Aorta (tissue), 5 donors: ENCODE data around the gene MICAL3. TPM values are rescaled to one million over a fixed set of nuclear protein-coding genes. Genes with fewer than 3 reads are reported as not detected.

Source experiments
- ATAC-seq: fragments of 200-7000 bp; cut with Tn5 transposase; one replicate; pipeline ENCODE4 v1.9.1; 2022; ENCODE audit warnings: moderate library complexity; ENCODE audit not compliant: low FRiP score
- DNase-seq, 2 donors: peaks; one replicate each; pipeline ENCODE4 v3.0.0-alpha.2; 2020
- H3K27ac ChIP-seq, 2 donors: one replicate each; pipeline ENCODE4 v1.5.1; 2013; ENCODE audit warnings: low read length in 2 of 2, mild to moderate bottlenecking in 2 of 2, moderate library complexity in 2 of 2, control low read depth in 1 of 2, inconsistent platforms in 1 of 2, low read depth in 1 of 2
- H3K27me3 ChIP-seq, 2 donors: one replicate each; pipeline ENCODE4 v1.6.1; 2013; ENCODE audit warnings: control low read depth in 1 of 2, low read length in 1 of 2, mild to moderate bottlenecking in 1 of 2, moderate library complexity in 1 of 2; ENCODE audit not compliant: insufficient read depth in 2 of 2, control insufficient read depth in 1 of 2
- H3K36me3 ChIP-seq, 2 donors: one replicate each; pipeline ENCODE4 v1.6.1; 2013; ENCODE audit warnings: control low read depth in 1 of 2, low read length in 1 of 2, mild to moderate bottlenecking in 1 of 2; ENCODE audit not compliant: insufficient read depth in 2 of 2, control insufficient read depth in 1 of 2
- H3K4me1 ChIP-seq, 2 donors: one replicate each; pipeline ENCODE4 v1.6.1; 2013; ENCODE audit warnings: low read length in 2 of 2, control low read depth in 1 of 2, mild to moderate bottlenecking in 1 of 2, moderate library complexity in 1 of 2; ENCODE audit not compliant: insufficient read depth in 2 of 2, control insufficient read depth in 1 of 2
- H3K4me3 ChIP-seq, 2 donors: one replicate each; pipeline ENCODE4 v1.5.1; 2013; ENCODE audit warnings: low read length in 2 of 2, control low read depth in 1 of 2, mild to moderate bottlenecking in 1 of 2
- H3K9me3 ChIP-seq: one replicate; pipeline ENCODE4 v1.6.1; 2013; ENCODE audit warnings: mild to moderate bottlenecking, low read length; ENCODE audit not compliant: control insufficient read depth
- WGBS, 2 donors: extraction: QIAGEN DNeasy Blood & Tissue Kit; methylation state at CpG; one replicate each; pipeline ENCODE4 v1.1.7; 2013; 5-methylcytosine and 5-hydroxymethylcytosine counted together
- intact Hi-C, 2 donors: fragments of 100-400 bp; cut with DNase I; formaldehyde crosslinking; loops; one replicate each; pipeline versions ENCODE4 v1.14.2 to v1.15.0; 2022
- polyA plus RNA-seq, 2 donors: library from polyadenylated mRNA; stranded (reverse); fragments of 200-250 nt; gene quantifications; one replicate each; pipeline ENCODE4 v1.2.3, GENCODE V29; 2013
- total RNA-seq, 2 donors: library from RNA; stranded (reverse); fragmentation: NEBNext Ultra II Directional; extraction: Animal tissue kit (Norgen Biotek cat#: 25700); gene quantifications; one replicate each; pipeline ENCODE4 v1.2.1, GENCODE V29; 2021
- donor health status: healthy with polysubstance abuse.
- donor health status: Bipolar disorder and iron deficiency.
- donor health status: DM: no; HTN: no; CAD: no.
- donor health status: DM: no; HTN: no; CAD: no.
- donor health status: DM: yes; HTN: yes; CAD: no.

MICAL3 gene
- total and polyA plus RNA-seq, 4 donors: 3.9 to 123 (median 64.3) TPM

GRCh38 chr22:17962168-17962567, 62.2 kb downstream of the MICAL3 start:
- no peaks in the 10 kb centered on the region for H3K36me3 ChIP-seq
- no peaks in the 10 kb centered on the region for H3K9me3 ChIP-seq
- 94% methylated on average over 13 of the region's 13 CpGs for WGBS, 2 donors
- DNase-seq (no peak), ATAC-seq (no peak)
- intact Hi-C loops: no loop called here
- no peak overlapping the region for H3K27ac ChIP-seq
- H3K4me3 ChIP-seq: no peak overlapping the region
- H3K27me3 ChIP-seq: no peaks in the 10 kb centered on the region
- H3K4me1 ChIP-seq: no peaks in the 10 kb centered on the region

GRCh38 chr22:17961446-17961729, 63.0 kb downstream of the MICAL3 start:
- DNase-seq (no peak), ATAC-seq (no peak)
- no peak overlapping the region for H3K27ac ChIP-seq
- H3K27me3 ChIP-seq: no peaks in the 10 kb centered on the region
- H3K4me3 ChIP-seq: no peak overlapping the region
- no peaks in the 10 kb centered on the region for H3K4me1 ChIP-seq
- 0 to 100% methylated on average over 1 of the region's 1 CpG for WGBS, 2 donors
- H3K36me3 ChIP-seq: no peaks in the 10 kb centered on the region
- H3K9me3 ChIP-seq: no peaks in the 10 kb centered on the region
- intact Hi-C loops: no loop called here

- Histone ChIP-seq H3K36me3 (no peaks in the 10 kb centered on the region), H3K27ac (no peak overlapping the region), H3K4me3 (no peak overlapping the region), H3K9me3 (no peaks in the 10 kb centered on the region), H3K27me3 (no peaks in the 10 kb centered on the region), H3K4me1 (no peaks in the 10 kb centered on the region)
- intact Hi-C loops: no loop called here
- ATAC-seq (no peak), DNase-seq (no peak)
- 84 to 90% methylated on average over 19 of the region's 19 CpGs for WGBS, 2 donors
These were observed 63.5 kb downstream of the MICAL3 start for GRCh38 chr22:17960695-17961445.

- DNase-seq: no peak
- no peaks in the 10 kb centered on the region for H3K27me3 ChIP-seq
- no peak overlapping the region for H3K27ac ChIP-seq
- no peaks in the 10 kb centered on the region for H3K36me3 ChIP-seq
- H3K9me3 ChIP-seq: no peaks in the 10 kb centered on the region
- WGBS, 2 donors: 95% methylated on average over 8 of the region's 8 CpGs
- no peaks in the 10 kb centered on the region for H3K4me1 ChIP-seq
- no peak overlapping the region for H3K4me3 ChIP-seq
- intact Hi-C loops: no loop called here
- ATAC-seq: no peak
These were observed 64.3 kb downstream of the MICAL3 start for GRCh38 chr22:17960011-17960410.

- no peak for DNase-seq
- intact Hi-C loops: no loop called here
- ATAC-seq: no peak
- H3K36me3 ChIP-seq: no peaks in the 10 kb centered on the region
- no peaks in the 10 kb centered on the region for H3K4me1 ChIP-seq
- H3K9me3 ChIP-seq: no peaks in the 10 kb centered on the region
- no peak overlapping the region for H3K4me3 ChIP-seq
- H3K27me3 ChIP-seq: no peaks in the 10 kb centered on the region
- no peak overlapping the region for H3K27ac ChIP-seq
- 79 to 80% methylated on average over 7 of the region's 7 CpGs for WGBS, 2 donors
These were observed 66.2 kb downstream of the MICAL3 start for GRCh38 chr22:17958166-17958565.

GRCh38 chr22:17957693-17958092, 66.7 kb downstream of the MICAL3 start:
- 87 to 95% methylated on average over 5 to 6 of the region's 6 CpGs for WGBS, 2 donors
- Histone ChIP-seq H3K27ac (no peak overlapping the region), H3K36me3 (no peaks in the 10 kb centered on the region), H3K9me3 (no peaks in the 10 kb centered on the region), H3K4me3 (no peak overlapping the region), H3K4me1 (no peaks in the 10 kb centered on the region), H3K27me3 (no peaks in the 10 kb centered on the region)
- no peak for DNase-seq
- no peak for ATAC-seq
- intact Hi-C loops: no loop called here

- Histone ChIP-seq H3K4me3 (no peak overlapping the region), H3K9me3 (no peaks in the 10 kb centered on the region), H3K27ac (no peak overlapping the region), H3K36me3 (no peaks in the 10 kb centered on the region), H3K4me1 (no peaks in the 10 kb centered on the region), H3K27me3 (no peaks in the 10 kb centered on the region)
- WGBS, 2 donors: 80 to 96% methylated on average over 7 of the region's 7 CpGs
- ATAC-seq (no peak), DNase-seq (no peak)
- intact Hi-C loops: no loop called here
These were observed 67.2 kb downstream of the MICAL3 start for GRCh38 chr22:17957204-17957603.

GRCh38 chr22:17956630-17957029, 67.7 kb downstream of the MICAL3 start:
- Histone ChIP-seq H3K4me1 (no peaks in the 10 kb centered on the region), H3K27ac (no peak overlapping the region), H3K4me3 (no peak overlapping the region), H3K36me3 (no peaks in the 10 kb centered on the region), H3K27me3 (no peaks in the 10 kb centered on the region), H3K9me3 (no peaks in the 10 kb centered on the region)
- DNase-seq: no peak
- intact Hi-C loops: no loop called here
- 85 to 98% methylated on average over 9 of the region's 9 CpGs for WGBS, 2 donors
- no peak for ATAC-seq

GRCh38 chr22:17955590-17956379, 68.6 kb downstream of the MICAL3 start:
- H3K9me3 ChIP-seq: no peaks in the 10 kb centered on the region
- DNase-seq (no peak), ATAC-seq (no peak)
- H3K36me3 ChIP-seq: no peaks in the 10 kb centered on the region
- 43 to 64% methylated on average over 8 of the region's 8 CpGs for WGBS, 2 donors
- H3K27ac ChIP-seq: no peak overlapping the region
- H3K4me3 ChIP-seq: no peak overlapping the region
- no peaks in the 10 kb centered on the region for H3K4me1 ChIP-seq
- intact Hi-C loops: no loop called here
- H3K27me3 ChIP-seq: no peaks in the 10 kb centered on the region
